GM12801 (cell line): ENCODE results near the gene TUT7.

ENCODE experiments used
- TF ChIP-seq, protein P1 (sequence below): IDR thresholded peaks from one replicate; pipeline ENCODE4 v1.5.1; 2011; ENCODE audit warnings: control low read depth; ENCODE audit not compliant: insufficient read length; ENCODE audit errors: extremely low read depth

TUT7 gene

DNA sequence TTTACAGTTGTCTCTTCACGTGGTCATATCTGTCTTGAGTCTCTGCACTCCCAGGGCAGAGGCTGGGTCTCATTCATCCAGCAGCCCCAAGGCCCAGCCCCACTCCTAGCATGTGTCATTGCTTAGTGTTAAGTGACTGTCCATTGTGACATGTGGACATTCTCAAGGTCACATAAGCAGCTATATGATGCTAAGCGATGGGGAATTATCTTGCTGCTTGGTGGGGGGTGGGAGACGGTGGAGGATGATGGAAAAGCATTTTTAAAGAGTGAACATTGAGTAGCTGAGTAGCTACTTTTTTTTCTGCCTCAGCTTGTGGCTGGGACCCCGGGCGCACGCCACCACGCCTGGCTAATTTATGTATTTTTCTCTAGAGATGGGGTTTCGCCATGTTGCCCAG, 94.7 kb downstream of the TUT7 start, which contains the start of gene C9orf153:
Gene C9orf153 (minus strand): TSS at position 101 of the 400 bp plus-strand sequence. CDS start 30,054 bp downstream, outside the sequence.
- TF ChIP-seq, protein P1, sequence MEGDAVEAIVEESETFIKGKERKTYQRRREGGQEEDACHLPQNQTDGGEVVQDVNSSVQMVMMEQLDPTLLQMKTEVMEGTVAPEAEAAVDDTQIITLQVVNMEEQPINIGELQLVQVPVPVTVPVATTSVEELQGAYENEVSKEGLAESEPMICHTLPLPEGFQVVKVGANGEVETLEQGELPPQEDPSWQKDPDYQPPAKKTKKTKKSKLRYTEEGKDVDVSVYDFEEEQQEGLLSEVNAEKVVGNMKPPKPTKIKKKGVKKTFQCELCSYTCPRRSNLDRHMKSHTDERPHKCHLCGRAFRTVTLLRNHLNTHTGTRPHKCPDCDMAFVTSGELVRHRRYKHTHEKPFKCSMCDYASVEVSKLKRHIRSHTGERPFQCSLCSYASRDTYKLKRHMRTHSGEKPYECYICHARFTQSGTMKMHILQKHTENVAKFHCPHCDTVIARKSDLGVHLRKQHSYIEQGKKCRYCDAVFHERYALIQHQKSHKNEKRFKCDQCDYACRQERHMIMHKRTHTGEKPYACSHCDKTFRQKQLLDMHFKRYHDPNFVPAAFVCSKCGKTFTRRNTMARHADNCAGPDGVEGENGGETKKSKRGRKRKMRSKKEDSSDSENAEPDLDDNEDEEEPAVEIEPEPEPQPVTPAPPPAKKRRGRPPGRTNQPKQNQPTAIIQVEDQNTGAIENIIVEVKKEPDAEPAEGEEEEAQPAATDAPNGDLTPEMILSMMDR = no peak

DNA sequence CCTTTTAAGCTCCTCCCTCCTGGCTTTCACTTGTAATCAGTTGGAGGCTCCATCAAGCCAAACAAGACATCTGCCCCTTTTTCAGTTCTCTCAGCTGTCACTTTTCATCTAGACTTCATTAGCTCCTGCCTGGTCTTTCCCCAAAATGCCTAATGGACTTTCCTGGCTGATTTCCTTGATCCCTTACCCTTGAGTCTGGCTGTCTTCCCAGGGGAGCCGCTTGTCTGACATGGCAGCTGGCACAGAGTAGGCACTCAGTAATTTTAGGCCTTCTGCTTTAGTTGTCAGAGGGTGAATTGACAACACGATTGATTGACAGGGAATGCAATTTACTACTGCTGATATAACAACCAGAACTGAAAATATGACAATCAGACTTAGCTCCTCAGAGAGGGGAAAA, 96.8 kb downstream of the TUT7 start:
- TF ChIP-seq, protein P1 = no peak

DNA sequence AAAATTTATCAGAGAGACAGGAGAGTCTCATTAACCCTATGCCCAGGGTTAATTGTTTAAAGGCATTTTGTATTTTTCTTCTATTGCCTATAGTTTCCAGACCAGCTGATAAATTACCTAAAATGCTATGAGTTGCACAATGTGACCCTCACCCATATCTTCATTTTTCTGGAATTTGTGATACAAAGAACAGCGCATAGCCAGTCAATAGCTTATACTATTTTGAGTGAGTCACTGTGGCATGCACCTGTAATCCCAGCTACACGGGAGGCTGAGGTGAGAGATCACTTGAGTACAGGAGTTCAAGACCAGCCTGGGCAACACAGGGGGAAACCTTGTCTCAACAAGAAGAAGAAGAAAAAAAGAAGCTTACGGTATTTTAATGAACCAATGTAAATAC, 97.6 kb downstream of the TUT7 start:
- TF ChIP-seq, protein P1 = no peak

DNA sequence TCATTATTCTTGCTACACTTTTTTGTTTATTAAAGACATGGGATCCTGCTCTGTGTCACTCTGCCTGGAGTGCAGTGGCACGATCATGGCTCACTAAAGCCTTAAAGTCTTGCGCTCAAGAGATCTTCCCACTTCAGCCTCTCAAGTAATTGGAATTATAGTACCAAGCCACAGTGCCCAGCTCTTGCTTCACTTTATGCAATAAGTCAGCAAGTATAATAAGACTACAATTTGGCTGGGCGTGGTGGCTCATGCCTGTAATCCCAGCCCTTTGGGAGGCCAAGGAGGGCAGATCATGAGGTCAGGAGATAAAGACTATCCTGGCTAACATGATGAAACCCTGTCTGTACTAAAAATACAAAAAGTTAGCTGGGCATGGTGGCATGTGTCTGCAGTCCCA, 100.6 kb downstream of the TUT7 start:
- TF ChIP-seq, protein P1 = no peak

DNA sequence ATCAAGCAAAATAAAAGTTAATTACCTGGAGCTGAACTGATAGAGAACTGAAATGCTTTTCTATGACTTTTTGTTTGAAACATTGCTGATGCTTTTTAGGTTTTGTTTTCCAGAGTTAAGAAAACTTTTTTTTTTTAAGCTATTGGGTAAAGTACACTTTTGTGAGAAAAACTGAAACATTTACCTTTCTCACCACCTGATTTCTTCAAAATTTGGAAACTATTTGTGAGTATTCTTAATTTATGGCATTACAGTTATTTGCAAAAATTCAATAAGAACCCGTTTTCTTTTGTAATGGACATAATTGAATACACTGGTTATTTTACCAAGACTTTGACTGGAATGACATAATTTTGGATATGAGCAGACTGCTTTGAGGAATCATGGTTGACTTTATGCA, 101.3 kb downstream of the TUT7 start:
- TF ChIP-seq, protein P1 = no peak

DNA sequence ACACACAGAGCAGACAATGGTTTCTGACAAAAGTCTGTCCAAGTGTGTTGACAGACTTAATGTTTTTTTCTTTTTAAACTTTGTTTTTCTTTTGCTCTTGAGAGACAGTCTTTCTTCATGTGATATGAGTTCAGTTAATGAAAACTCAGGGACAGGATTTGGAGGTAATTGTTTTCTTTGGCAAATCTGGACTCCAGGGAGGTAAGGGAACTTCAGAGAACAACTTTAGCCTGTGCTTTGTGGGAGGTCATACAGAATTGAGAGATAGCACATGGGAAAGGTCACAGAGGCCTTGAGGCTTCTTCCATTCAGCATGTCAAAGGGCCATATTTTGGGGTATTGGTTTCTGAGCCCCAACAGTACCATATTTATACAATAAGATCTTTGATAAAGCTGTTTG, 104.1 kb downstream of the TUT7 start:
- TF ChIP-seq, protein P1 = no peak

DNA sequence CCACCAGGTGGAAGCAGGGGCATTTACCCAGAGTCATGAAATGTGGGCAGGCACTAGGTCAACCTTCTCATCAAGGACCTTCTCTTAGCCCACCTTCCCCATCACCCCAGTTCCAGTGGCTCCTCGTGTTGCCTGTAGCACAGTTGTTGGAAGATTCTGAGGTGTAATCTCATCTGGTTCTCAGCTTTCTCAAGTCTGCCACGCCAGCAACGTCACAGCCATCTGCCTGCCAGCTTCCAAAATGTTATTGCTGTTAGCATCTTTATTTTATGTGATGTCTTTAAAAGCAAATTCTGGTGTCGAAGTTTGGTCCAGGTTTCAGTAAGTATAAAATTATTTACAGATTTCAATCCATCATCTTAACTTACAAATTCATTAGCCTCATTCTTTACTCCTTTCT, 105.5 kb downstream of the TUT7 start:
- TF ChIP-seq, protein P1 = no peak

DNA sequence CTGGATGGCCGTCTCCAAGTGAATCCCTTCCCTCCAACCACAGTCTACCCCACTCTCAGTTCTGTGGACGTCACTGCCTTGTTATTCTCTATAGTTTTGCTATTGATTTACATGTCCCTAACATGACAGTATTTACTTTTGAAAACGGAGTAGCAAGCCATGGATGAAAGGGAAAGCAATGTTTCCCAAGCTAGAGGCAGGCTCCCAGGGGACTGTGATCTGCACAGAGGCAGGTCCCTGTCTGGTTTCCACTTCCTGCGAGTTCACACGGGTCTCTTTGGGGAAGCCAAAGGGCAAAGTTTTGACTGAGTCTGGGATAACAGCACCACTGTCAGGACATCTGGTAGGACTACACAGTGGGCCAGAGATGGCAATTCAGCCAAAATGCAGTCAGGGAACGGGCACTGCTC, 107.5 kb downstream of the TUT7 start:
- TF ChIP-seq, protein P1 = no peak
